HT1080 (cell line): ENCODE results near the gene ATXN7L3B. TPM values are rescaled to one million over a fixed set of nuclear protein-coding genes. Genes with fewer than 3 reads are reported as not detected.
A peak's percentile ranks its signal among the peaks of the same experiment; 100 is the strongest.
"Not testable (repeated sequence)": the region's sequence is repeated elsewhere in the genome, so short reads cannot be mapped to it uniquely, and the experiment has no call there.

ENCODE experiments used
- DNase-seq: peaks from one replicate; pipeline ENCODE4 v3.0.0-alpha.2; 2015; ENCODE audit warnings: low read depth
- polyA plus RNA-seq, 2 experiments: library from polyadenylated mRNA; depleted of rRNA; stranded (reverse); fragments of >200 nt; gene quantifications; 2 replicates each; pipeline ENCODE4 v1.2.3, GENCODE V29; 2015
- total RNA-seq: library from RNA; depleted of rRNA; stranded (reverse); fragments of >200 nt; shearing (Covaris generic); gene quantifications from 2 replicates; pipeline ENCODE4 v1.2.3, GENCODE V29; 2014; rRNA removed

The ATXN7L3B gene
- 16.4 and 21.1 TPM in 2 replicates for total RNA-seq
- polyA plus RNA-seq (2015; cell fraction: cytosol; rRNA removed): 20.6 and 22.9 TPM in 2 replicates
- 17.7 and 18.0 TPM in 2 replicates for polyA plus RNA-seq (2015; cell fraction: nucleus; rRNA removed)

DNA sequence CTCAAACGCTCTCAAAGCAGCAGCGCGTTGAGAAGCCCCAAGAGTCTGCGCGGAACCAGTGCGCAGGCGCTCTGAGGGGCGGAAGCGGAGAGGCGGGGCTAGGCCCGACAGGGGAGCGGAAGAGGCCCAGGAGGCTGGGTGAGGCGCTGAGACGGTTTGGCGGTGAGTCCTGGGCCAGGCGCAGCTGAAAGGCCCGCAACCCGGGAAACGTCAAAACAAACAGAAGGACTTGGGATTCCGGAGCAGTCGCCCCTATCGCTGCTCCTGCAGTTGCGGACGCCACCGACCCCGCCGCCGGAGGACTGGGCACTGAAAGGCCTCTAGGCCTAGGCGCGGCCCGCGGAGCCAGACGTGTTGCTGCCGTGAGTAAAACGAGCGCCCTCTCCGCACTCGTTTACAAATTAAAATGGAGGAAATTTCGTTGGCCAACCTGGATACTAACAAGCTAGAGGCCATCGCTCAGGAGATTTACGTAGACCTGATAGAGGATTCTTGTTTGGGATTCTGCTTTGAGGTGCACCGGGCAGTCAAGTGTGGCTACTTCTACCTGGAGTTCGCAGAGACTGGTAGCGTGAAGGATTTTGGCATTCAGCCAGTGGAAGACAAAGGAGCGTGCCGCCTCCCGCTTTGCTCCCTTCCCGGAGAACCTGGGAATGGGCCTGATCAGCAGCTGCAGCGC, at the start of gene ATXN7L3B:
Gene ATXN7L3B (plus strand): TSS at position 129 of the 679 bp plus-strand sequence. CDS start 278 bp downstream, at position 407.
- peak; percentile 93 for DNase-seq

DNA sequence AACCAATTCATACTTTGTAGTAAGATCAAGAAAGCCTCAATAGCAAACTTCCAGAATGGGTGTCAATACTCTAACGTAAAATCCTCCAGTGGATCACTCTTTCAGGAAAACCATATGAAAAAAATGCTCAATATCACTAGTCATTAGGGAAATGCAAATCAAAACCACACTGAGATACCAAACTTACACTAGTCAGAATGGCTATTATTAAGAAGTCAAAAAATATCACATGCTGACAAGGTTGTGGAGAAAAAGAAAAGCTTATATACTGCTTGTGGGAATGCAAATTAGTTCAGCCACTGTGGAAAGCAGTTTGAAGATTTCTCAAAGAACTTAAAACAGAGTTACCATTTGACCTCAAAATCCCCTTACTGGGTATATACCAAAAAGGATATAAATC, 49.5 kb upstream of the ATXN7L3B start:
- no peak for DNase-seq

GRCh38 chr12:74489543-74489942, 48.1 kb upstream of the ATXN7L3B start:
- DNase-seq: no peak

- DNase-seq: peak; percentile 3
These were observed 47.1 kb upstream of the ATXN7L3B start for GRCh38 chr12:74490390-74491064.

GRCh38 chr12:74491374-74491773, 46.3 kb upstream of the ATXN7L3B start:
- no peak for DNase-seq

GRCh38 chr12:74499192-74499591, 38.4 kb upstream of the ATXN7L3B start:
- no peak for DNase-seq

- DNase-seq: not testable (repeated sequence)
These were observed 28.6 kb upstream of the ATXN7L3B start for GRCh38 chr12:74508873-74509657.

DNA sequence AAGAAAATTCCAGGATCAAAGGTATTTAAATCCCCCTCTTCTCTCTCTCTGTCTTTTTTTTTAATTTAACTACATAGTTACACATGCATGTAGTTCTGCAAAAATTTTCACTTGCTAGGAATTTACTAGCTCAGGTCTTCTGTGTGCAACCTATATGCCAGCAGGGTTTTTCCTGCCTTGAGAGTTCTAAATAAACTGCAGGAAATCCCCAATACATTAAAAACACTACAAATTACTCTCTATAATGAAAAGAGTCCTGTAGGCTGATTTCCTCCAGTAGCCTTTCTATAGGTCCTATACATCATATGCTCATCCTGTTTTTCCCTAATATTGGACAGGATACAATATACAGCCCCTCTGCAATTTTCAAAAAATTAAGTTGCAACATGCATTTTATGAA, 27.7 kb upstream of the ATXN7L3B start:
- no peak for DNase-seq

GRCh38 chr12:74514098-74514872, 23.4 kb upstream of the ATXN7L3B start:
- DNase-seq: no peak

- DNase-seq: no peak
These were observed 21.8 kb upstream of the ATXN7L3B start for GRCh38 chr12:74515849-74516248.

DNA sequence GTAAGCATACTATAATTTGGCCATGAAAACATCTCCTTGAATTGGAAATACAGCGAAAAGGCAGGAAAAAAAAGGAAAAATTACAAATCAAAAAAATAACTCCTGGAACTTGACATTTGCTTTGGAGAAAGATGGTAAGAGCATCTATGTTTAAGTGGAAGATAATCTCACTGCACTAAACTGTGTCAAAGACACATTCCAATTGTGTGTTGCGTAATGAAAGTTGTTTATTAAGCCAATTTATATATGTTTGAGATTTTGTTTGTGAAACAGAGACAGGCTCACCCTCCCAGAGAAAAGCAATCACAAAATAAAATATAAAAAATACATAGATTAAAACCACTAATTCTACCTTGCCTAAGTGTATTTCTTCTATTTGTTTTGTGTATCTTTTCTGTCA, 11.1 kb upstream of the ATXN7L3B start:
- no peak for DNase-seq

- no peak for DNase-seq
These were observed 10.1 kb upstream of the ATXN7L3B start for GRCh38 chr12:74527491-74527890.

DNA sequence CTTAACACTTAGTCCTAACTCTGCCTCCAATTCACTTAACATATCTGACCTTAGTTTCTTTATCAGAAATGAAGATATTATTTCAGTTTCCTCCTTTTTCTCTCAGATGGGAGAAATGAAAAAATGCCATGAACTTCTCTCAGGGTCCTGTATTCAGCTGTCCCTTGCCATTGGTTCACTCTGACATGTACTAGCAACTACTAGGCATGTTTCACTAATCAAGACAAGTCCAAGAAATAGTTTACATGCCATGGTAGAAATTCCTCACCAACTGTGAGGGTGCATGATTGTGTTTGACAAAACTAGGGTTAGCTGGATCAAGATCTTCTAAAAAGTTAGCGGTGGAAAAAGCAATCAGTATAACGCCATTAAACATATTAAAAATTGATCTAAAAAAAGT, 7.0 kb upstream of the ATXN7L3B start:
- no peak for DNase-seq

DNA sequence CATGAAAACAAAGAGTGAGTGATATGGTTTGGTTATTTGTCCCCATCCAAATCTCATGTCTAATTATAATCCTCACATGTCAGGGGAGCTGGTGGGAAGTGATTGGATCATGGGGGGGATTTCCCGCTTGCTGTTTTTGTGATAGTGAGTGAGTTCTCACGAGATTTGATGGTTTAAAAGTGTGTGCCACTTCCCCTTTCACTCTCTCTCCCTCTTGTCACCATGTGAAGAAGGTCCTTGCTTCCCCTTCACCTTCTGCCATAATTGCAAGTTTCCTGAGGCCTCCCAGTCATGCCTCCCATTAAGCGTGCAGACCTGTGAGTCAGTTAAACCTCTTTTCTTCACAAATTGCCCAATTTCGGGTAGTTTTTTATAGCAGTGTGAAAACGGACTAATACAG, 2.1 kb upstream of the ATXN7L3B start:
- DNase-seq: no peak

GRCh38 chr12:74537126-74537706, 419 bp upstream of the ATXN7L3B start:
- DNase-seq: peak; percentile 62

DNA sequence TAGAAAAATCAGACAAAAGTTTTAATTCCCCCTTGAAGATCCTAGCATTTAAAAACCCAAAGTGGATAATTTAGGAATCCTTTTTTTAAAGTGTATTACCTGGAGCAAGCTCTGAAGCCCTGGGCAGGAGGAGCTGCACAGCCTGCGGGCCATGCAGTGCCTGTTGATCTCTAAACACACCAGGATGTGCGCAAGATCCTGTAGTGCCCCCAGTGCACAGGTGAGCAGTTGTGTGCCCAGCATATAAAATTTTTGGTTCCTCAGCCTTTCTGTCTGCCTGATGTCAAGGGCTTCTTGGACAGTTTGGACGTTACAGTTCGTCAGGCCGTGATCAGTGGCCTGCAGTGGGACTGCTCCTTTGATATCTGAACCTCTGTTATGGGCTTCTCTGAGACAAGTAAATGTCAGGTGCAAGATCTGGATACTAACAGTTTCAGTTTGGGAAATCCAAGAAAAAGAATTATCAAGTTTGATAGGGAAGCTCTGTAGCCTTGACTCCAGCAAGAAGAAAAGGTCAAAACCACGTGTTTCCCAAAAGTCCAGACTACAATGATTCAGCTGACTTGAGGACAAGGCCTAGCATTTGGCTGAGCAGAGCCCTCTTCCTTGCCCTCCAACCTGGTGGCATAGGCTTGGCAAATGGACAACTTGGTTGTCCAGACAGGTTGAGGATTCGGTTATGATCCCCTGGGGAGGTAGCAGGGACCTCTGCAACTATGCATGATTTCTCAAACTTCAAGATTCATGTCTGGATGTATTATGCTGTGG, 1.0 kb downstream of the ATXN7L3B start:
- no peak for DNase-seq

DNA sequence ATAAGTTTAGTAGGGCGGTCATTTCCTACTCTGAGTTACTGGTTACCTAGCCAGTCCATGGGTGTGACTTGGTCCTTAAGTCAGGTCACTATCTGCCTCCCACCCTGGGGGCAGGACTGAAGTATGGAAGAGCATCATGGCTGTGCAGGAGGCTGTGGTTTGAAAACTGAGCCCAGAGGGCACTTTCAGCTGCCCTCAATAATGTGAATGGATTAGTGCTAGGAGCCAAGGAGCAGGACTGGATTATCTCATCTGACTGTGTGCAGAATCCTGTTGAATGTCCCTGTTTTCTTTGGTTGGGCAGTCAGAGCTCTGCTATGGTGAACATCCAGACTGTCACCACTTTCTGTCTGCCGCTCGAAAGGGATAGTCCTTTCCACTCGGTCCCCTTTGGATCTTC, 1.6 kb downstream of the ATXN7L3B start:
- DNase-seq: no peak

DNA sequence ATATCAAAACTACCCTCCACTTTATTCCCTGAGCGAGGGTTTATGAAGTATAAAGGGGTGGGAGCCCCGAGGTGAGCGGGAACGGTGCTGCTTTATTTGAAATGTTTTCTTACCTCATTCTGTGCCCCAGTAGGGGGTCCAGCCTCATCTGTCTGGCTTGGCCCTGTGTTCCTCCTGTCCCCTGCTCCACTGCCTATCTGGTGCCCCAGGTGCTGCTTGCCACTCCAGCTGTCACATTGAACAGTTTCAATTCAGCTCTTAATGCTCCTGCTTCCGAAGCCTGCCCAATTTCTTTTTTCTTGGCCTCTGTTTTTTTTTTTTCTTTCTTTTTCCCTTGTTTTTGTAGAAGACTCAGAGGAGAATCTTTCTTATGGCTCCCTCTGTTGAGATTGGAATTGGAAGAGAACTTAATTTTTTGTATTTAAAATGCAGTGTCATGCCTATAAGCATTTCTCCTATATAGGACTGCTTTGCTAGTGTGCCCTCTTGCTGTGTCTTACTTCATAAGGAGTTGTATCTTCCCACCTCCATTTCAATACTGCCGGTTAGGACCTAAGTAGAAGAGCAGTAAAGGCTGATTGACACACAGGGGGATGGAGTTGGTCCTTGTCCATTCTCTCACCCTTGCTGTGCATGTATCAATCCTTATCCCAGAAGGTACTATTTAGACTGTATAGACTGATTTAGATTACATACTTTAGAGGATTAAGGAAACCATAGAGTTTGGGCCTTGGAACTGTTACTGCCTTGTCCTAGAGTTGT, 2.3 kb downstream of the ATXN7L3B start:
- DNase-seq: no peak

GRCh38 chr12:74541074-74541473, 3.4 kb downstream of the ATXN7L3B start:
- DNase-seq: no peak
